ENCODE results near the gene TAC4. TPM values are rescaled to one million over a fixed set of nuclear protein-coding genes. Genes with fewer than 3 reads are reported as not detected.

Gene TAC4
- total and polyA plus RNA-seq, 2 experiments from 2014 or later: not detected

DNA sequence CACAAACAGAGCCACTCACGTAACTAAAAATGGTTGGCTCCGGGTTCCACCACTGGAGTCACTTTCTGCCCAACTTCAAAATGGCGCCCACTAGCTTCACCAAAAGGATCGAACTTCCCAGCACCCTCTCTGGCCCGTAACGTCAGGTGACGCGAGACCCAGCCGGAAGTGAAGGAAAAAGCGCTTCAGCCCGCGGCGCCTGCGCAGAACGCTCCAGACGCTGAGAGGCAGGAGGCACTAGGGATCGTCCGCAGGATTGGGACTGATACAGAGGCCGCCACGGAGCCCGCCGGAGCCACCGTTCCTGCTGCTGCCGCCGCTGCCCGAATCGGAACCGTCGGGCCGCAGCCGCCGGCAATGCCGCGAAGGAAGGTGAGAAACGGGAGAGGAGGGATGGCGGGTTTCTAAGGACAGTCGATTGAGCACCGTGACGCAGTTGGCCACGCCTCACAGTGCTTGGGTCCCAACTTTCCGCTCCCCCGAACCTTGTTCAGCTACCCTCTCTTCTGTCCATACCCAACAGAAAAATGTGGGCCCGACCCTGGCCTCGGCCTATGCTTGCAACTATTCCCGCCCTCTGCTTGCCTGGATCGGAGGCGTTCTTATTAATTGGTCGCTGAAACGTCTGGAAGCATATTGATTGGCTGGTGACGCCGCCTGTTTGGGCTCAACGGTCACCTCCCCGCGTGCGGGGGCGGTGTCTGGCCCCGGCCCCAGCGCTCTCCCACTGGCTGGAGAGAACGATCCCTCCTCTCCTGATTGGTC lies 59.2 kb downstream of the TAC4 start, which contains the start of gene KAT7:
KAT7 (plus strand) TSS at position 204 of the 765 bp plus-strand sequence; CDS start at position 358, 154 bp downstream.
- Histone ChIP-seq H3F3A (replicated peaks; ENCODE audit: low read depth) (no peaks in the 10 kb centered on the region), H3K36me3 (ENCODE audit: insufficient read depth) (peaks cover 14% of the 10 kb centered on the region; the same call in 1 of the 2 replicates), H3K9me2 (ENCODE audit: insufficient read depth) (no peaks in the 10 kb centered on the region), H2AFZ (no peak within 1 kb of the TSS), H3K4me3 (peak within 1 kb of the TSS; percentile 68), H3K4me1 (ENCODE audit: insufficient read depth) (peaks cover 10% of the 10 kb centered on the region), H3K79me2 (replicated peaks; ENCODE audit: insufficient read depth) (peaks cover 44% of the 10 kb centered on the region), H3K27ac (ENCODE audit: low read depth) (peak within 1 kb of the TSS; percentile 89), H3K4me2 (peak within 1 kb of the TSS; percentile 92), H4K20me1 (replicated peaks; ENCODE audit: insufficient read depth) (peaks cover 25% of the 10 kb centered on the region), H3K27me3 (ENCODE audit: insufficient read depth) (peaks cover 25% of the 10 kb centered on the region; the same call in 1 of the 2 replicates)
- Mint-ChIP-seq H3K4me1 (peaks cover 19% of the 10 kb centered on the region), H3K27me3 (ENCODE audit: insufficient read depth, low read depth, poor library complexity) (peaks cover 10% of the 10 kb centered on the region), H3K36me3 (ENCODE audit: low read depth) (peaks cover 36% of the 10 kb centered on the region), H3K4me3 (peak within 1 kb of the TSS; percentile 84), H3K9me3 (no peaks in the 10 kb centered on the region; the same call in 2 of the 3 replicates), H3K27ac (peak within 1 kb of the TSS; percentile 99)
- DNase-seq (ENCODE audit: low spot score) (peak; percentile 100), ATAC-seq (peak; percentile 94)
- peak; percentile 92 for TF ChIP-seq POLR2AphosphoS5 (IDR thresholded peaks at IDR 0.05; ENCODE audit: low read depth)
- peak; percentile 95 for TF ChIP-seq CREB1 (CRISPR knock-in tag; IDR thresholded peaks at IDR 0.05; ENCODE audit: low read depth)
- TF ChIP-seq, protein P1, sequence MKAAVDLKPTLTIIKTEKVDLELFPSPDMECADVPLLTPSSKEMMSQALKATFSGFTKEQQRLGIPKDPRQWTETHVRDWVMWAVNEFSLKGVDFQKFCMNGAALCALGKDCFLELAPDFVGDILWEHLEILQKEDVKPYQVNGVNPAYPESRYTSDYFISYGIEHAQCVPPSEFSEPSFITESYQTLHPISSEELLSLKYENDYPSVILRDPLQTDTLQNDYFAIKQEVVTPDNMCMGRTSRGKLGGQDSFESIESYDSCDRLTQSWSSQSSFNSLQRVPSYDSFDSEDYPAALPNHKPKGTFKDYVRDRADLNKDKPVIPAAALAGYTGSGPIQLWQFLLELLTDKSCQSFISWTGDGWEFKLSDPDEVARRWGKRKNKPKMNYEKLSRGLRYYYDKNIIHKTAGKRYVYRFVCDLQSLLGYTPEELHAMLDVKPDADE (IDR thresholded peaks at IDR 0.05): peak; percentile 96
- TF ChIP-seq STAT1 (IDR thresholded peaks at IDR 0.05; ENCODE audit: unreplicated experiment): no peak

Other genes starting within 250 kb of the TAC4 start
- gene SPOP, start 170.0 kb downstream of the TAC4 start, total RNA-seq (2014; rRNA removed; shearing (Covaris generic)): 13.9 and 29.4 TPM in 2 replicates
- gene SPOP, start 170.0 kb downstream of the TAC4 start, polyA plus RNA-seq (2016; fragmentation: Nextera tagmentation; extraction: Ambion mirVana): 17.9 and 18.6 TPM in 2 replicates
- gene SLC35B1, start 140.1 kb downstream of the TAC4 start, total RNA-seq (2014; rRNA removed; shearing (Covaris generic)): 56.7 and 59.7 TPM in 2 replicates
- gene SLC35B1, start 140.1 kb downstream of the TAC4 start, polyA plus RNA-seq (2016; fragmentation: Nextera tagmentation; extraction: Ambion mirVana): 54.8 and 58.9 TPM in 2 replicates
- 21.4 and 46.4 TPM in 2 replicates for gene FAM117A, start 83.9 kb downstream of the TAC4 start, total RNA-seq (2014; rRNA removed; shearing (Covaris generic))
- gene FAM117A, start 83.9 kb downstream of the TAC4 start, polyA plus RNA-seq (2016; fragmentation: Nextera tagmentation; extraction: Ambion mirVana): 19.8 and 21.3 TPM in 2 replicates
- gene KAT7, start 59.4 kb downstream of the TAC4 start, total RNA-seq (2014; rRNA removed; shearing (Covaris generic)): 187 and 226 TPM in 2 replicates
- gene KAT7, start 59.4 kb downstream of the TAC4 start, polyA plus RNA-seq (2016; fragmentation: Nextera tagmentation; extraction: Ambion mirVana): 30.5 and 31.0 TPM in 2 replicates
- 0.10 and 0.58 TPM in 2 replicates for gene DLX4, start 121.1 kb upstream of the TAC4 start, total RNA-seq (2014; rRNA removed; shearing (Covaris generic))
- 0.79 and 0.80 TPM in 2 replicates for gene DLX4, start 121.1 kb upstream of the TAC4 start, polyA plus RNA-seq (2016; fragmentation: Nextera tagmentation; extraction: Ambion mirVana)
- gene DLX3, start 147.2 kb upstream of the TAC4 start, total RNA-seq (2014; rRNA removed; shearing (Covaris generic)): 0.14 TPM in 1 of 2 replicates, not detected in the other
- 0.19 and 0.27 TPM in 2 replicates for gene DLX3, start 147.2 kb upstream of the TAC4 start, polyA plus RNA-seq (2016; fragmentation: Nextera tagmentation; extraction: Ambion mirVana)
- 23.2 and 28.3 TPM in 2 replicates for gene ITGA3, start 208.0 kb upstream of the TAC4 start, total RNA-seq (2014; rRNA removed; shearing (Covaris generic))
- gene ITGA3, start 208.0 kb upstream of the TAC4 start, polyA plus RNA-seq (2016; fragmentation: Nextera tagmentation; extraction: Ambion mirVana): 9.6 and 11.0 TPM in 2 replicates
- 11.4 and 15.9 TPM in 2 replicates for gene PDK2, start 247.3 kb upstream of the TAC4 start, total RNA-seq (2014; rRNA removed; shearing (Covaris generic))
- gene PDK2, start 247.3 kb upstream of the TAC4 start, polyA plus RNA-seq (2016; fragmentation: Nextera tagmentation; extraction: Ambion mirVana): 12.0 and 13.2 TPM in 2 replicates